Measurements from ENCODE around the gene RHBDL3. TPM values are rescaled to one million over a fixed set of nuclear protein-coding genes. Genes with fewer than 3 reads are reported as not detected.

RHBDL3 gene
- total and polyA plus RNA-seq, 2 experiments from 2014 or later, result 0.28 to 0.70 TPM

MicroRNAs within 50 kb of the gene (microRNA counts, 767-probe panel; counts per million panel counts)
- microRNA hsa-miR-632, result not detected

Small RNAs within 50 kb of the gene (microRNA-seq; reads per million reads assigned to microRNA genes)
- gene MIR632, result not detected

Small RNAs within 50 kb of the gene (small RNA-seq; reads per million reads assigned to genes)
- gene UBL5P2, result 0.16 reads per million

Other genes with a start within 250 kb of the RHBDL3 start
- gene RHOT1, start 123.3 kb upstream of the RHBDL3 start, total RNA-seq, result 36.9 and 38.4 TPM in 2 replicates
- gene RHOT1, start 123.3 kb upstream of the RHBDL3 start, polyA plus RNA-seq, result 22.6 and 23.9 TPM in 2 replicates
- gene C17orf75, start 76.3 kb downstream of the RHBDL3 start, total RNA-seq, result 20.1 and 25.7 TPM in 2 replicates
- gene C17orf75, start 76.3 kb downstream of the RHBDL3 start, polyA plus RNA-seq, result 13.5 and 16.0 TPM in 2 replicates
- 138 and 161 TPM in 2 replicates for gene ZNF207, start 84.3 kb downstream of the RHBDL3 start, total RNA-seq
- gene ZNF207, start 84.3 kb downstream of the RHBDL3 start, polyA plus RNA-seq, result 137 and 138 TPM in 2 replicates
- 61.6 and 62.0 TPM in 2 replicates for gene PSMD11, start 178.7 kb downstream of the RHBDL3 start, total RNA-seq
- 141 and 145 TPM in 2 replicates for gene PSMD11, start 178.7 kb downstream of the RHBDL3 start, polyA plus RNA-seq
- gene CDK5R1, start 221.2 kb downstream of the RHBDL3 start, total RNA-seq, result 1.1 and 1.3 TPM in 2 replicates
- 0.80 and 1.0 TPM in 2 replicates for gene CDK5R1, start 221.2 kb downstream of the RHBDL3 start, polyA plus RNA-seq

Data from hepatocyte (in vitro differentiated cells).